Measurements from ENCODE around the gene OR10K1. TPM values are rescaled to one million over a fixed set of nuclear protein-coding genes. Genes with fewer than 3 reads are reported as not detected.

Gene OR10K1
- total and polyA plus RNA-seq, 2 experiments from 2014 or later: not detected

DNA sequence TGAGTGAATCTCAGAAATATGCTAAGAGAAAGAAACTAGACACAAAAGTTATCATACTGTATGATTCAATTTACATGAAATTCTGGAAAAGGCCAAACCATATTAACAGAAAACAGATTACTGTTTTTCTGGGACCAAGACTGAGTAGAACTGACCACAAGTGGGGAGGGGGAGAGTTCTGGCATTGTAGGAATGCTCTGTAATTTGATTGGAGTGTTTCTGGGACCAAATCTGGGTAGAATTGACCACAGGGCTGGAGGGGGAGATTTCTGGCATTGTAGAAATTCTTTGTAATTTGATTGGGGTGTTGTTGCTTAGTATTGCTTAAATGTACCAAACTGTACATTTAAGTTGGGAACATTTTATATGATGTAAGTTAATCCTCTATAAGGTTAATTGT, 3.4 kb upstream of the OR10K1 start:
- Histone ChIP-seq H3K9me3 (ENCODE audit: low read depth) (no peaks in the 10 kb centered on the region), H3K4me3 (no peak overlapping the region), H3K27ac (no peak overlapping the region), H3K36me3 (no peaks in the 10 kb centered on the region), H3K27me3 (no peaks in the 10 kb centered on the region), H3K4me1 (ENCODE audit: low read depth) (no peaks in the 10 kb centered on the region)
- DNase-seq (ENCODE audit: low read depth in 1 of 2, low spot score in 1 of 2): peak in 1 of 2 donors; percentile 4
- TF ChIP-seq, protein P1, sequence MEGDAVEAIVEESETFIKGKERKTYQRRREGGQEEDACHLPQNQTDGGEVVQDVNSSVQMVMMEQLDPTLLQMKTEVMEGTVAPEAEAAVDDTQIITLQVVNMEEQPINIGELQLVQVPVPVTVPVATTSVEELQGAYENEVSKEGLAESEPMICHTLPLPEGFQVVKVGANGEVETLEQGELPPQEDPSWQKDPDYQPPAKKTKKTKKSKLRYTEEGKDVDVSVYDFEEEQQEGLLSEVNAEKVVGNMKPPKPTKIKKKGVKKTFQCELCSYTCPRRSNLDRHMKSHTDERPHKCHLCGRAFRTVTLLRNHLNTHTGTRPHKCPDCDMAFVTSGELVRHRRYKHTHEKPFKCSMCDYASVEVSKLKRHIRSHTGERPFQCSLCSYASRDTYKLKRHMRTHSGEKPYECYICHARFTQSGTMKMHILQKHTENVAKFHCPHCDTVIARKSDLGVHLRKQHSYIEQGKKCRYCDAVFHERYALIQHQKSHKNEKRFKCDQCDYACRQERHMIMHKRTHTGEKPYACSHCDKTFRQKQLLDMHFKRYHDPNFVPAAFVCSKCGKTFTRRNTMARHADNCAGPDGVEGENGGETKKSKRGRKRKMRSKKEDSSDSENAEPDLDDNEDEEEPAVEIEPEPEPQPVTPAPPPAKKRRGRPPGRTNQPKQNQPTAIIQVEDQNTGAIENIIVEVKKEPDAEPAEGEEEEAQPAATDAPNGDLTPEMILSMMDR (IDR thresholded peaks at IDR 0.05; ENCODE audit: low read depth, low read length): no peak

DNA sequence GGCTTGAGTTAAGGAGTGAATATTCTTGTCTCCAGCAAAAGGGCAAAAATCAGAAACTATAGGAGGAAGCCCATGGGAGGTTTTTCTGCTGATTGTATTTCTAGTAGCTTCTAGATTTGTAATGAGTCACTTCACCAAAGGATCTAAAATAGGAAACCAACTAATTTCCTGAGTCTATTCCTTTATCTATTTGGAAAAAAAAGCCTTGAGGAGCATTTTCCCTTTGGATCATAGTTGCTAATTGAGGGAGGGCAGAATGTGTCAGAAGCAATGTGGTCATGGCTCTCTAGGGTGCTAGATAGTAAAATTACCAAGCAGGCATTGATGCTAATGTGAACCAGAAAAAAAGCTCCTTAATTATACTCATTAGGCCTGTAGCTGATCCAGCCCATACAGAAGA, 10.3 kb downstream of the OR10K1 start, which contains the start of gene OR10R2:
TSS of gene OR10R2 (plus strand) at position 301 of the 400 bp plus-strand sequence. CDS start 106 bp downstream, outside the sequence.
- no peak within 1 kb of the TSS for H3K27ac ChIP-seq
- no peaks in the 10 kb centered on the region for H3K9me3 ChIP-seq (ENCODE audit: low read depth)
- DNase-seq (ENCODE audit: low read depth in 1 of 2, low spot score in 1 of 2): no peak
- H3K4me3 ChIP-seq: no peak within 1 kb of the TSS
- H3K27me3 ChIP-seq: peaks cover 2% of the 10 kb centered on the region
- TF ChIP-seq, protein P1 (IDR thresholded peaks at IDR 0.05; ENCODE audit: low read depth, low read length): no peak
- H3K4me1 ChIP-seq (ENCODE audit: low read depth): no peaks in the 10 kb centered on the region
- H3K36me3 ChIP-seq: no peaks in the 10 kb centered on the region

DNA sequence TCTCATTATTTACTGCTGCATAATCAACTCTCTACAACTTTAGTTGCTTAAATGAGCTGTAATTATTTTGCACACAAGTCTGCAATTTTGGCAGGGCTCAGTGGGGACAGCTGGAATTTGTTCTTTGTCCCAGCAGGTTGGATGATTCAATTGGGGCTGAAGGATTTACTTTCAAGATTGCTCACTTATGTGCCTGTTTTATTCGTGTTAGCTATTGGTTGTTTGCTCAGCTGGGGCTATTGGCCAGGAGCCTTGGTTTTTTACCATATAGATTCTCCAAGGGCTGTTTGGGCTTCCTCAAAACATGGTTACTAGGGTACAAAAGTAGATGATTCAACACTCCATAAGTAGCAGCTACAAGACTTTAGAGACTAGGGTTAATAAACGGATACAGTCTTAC, 23.8 kb downstream of the OR10K1 start:
- Histone ChIP-seq H3K27ac (no peak overlapping the region), H3K4me3 (no peak overlapping the region), H3K4me1 (ENCODE audit: low read depth) (no peaks in the 10 kb centered on the region), H3K36me3 (no peaks in the 10 kb centered on the region), H3K27me3 (no peaks in the 10 kb centered on the region), H3K9me3 (ENCODE audit: low read depth) (no peaks in the 10 kb centered on the region)
- TF ChIP-seq, protein P1 (IDR thresholded peaks at IDR 0.05; ENCODE audit: low read depth, low read length): no peak
- DNase-seq (ENCODE audit: low read depth in 1 of 2, low spot score in 1 of 2): no peak

DNA sequence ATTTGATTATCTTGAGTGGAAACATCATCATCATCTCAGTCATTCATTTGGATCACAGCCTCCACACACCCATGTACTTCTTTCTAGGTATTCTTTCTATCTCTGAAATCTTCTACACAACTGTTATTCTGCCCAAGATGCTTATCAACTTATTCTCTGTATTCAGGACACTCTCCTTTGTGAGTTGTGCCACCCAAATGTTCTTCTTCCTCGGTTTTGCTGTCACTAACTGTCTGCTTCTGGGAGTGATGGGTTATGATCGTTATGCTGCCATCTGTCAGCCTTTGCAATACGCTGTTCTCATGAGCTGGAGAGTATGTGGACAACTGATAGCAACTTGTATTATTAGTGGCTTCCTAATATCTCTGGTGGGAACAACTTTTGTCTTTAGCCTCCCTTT, 29.7 kb downstream of the OR10K1 start:
- DNase-seq (ENCODE audit: low read depth in 1 of 2, low spot score in 1 of 2): no peak
- Histone ChIP-seq H3K9me3 (ENCODE audit: low read depth) (no peaks in the 10 kb centered on the region), H3K27me3 (no peaks in the 10 kb centered on the region), H3K4me1 (ENCODE audit: low read depth) (no peaks in the 10 kb centered on the region), H3K36me3 (no peaks in the 10 kb centered on the region), H3K4me3 (no peak overlapping the region), H3K27ac (no peak overlapping the region)
- TF ChIP-seq, protein P1 (IDR thresholded peaks at IDR 0.05; ENCODE audit: low read depth, low read length): no peak

DNA sequence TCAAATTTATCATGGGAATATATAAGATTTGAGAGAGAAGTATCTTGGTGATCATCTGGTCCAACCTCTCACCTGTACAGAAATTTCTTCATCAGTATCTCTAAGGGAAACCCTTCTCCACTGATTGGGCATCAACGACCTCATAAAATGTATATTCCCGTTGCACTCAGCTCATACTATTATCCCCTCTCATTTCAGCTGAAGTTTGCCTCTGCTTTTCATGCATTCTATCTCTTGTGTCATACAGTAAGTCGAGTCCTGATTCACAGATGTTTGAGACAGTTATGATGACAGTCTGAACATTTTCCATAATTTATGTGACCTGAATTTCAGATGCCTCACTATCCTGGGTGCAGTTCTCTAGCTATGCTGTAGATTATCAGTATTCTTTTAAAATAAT, 31.4 kb downstream of the OR10K1 start:
- no peak for DNase-seq (ENCODE audit: low read depth in 1 of 2, low spot score in 1 of 2)
- no peak overlapping the region for H3K4me3 ChIP-seq
- TF ChIP-seq, protein P1 (IDR thresholded peaks at IDR 0.05; ENCODE audit: low read depth, low read length): no peak
- H3K27me3 ChIP-seq: no peaks in the 10 kb centered on the region
- H3K36me3 ChIP-seq: no peaks in the 10 kb centered on the region
- H3K9me3 ChIP-seq (ENCODE audit: low read depth): no peaks in the 10 kb centered on the region
- H3K4me1 ChIP-seq (ENCODE audit: low read depth): no peaks in the 10 kb centered on the region
- no peak overlapping the region for H3K27ac ChIP-seq

DNA sequence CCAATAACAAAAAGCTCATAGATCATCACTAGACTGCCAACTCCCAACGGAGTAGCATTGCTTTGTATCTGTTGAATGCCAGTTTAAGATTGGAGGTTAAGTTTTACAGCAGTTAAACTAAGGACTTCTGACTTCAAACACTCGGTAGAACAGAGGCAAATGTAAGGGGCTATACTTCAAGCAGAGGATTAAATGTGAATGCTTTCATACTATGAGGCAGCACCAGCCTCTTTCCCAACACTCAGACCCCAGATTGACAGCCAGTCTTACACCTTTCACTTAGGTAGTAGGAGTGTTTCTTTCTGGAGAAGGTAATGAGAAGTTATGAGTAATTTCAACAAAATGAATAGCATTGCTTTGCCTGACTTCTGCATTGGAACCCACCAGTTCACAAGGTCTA, 33.2 kb downstream of the OR10K1 start:
- H3K27ac ChIP-seq: no peak overlapping the region
- H3K4me1 ChIP-seq (ENCODE audit: low read depth): no peaks in the 10 kb centered on the region
- TF ChIP-seq, protein P1 (IDR thresholded peaks at IDR 0.05; ENCODE audit: low read depth, low read length): no peak
- no peaks in the 10 kb centered on the region for H3K36me3 ChIP-seq
- no peak overlapping the region for H3K4me3 ChIP-seq
- no peaks in the 10 kb centered on the region for H3K27me3 ChIP-seq
- no peaks in the 10 kb centered on the region for H3K9me3 ChIP-seq (ENCODE audit: low read depth)
- no peak for DNase-seq (ENCODE audit: low read depth in 1 of 2, low spot score in 1 of 2)

Measured in cardiac muscle cell (in vitro differentiated cells and primary cell).